K562 (cell line): ENCODE measurements around the gene TNFRSF6B. TPM values are rescaled to one million over a fixed set of nuclear protein-coding genes. Genes with fewer than 3 reads are reported as not detected.
A peak's percentile ranks its signal among the peaks of the same experiment; 100 is the strongest.

ENCODE experiments used
- ATAC-seq: fragments of 200-7000 bp; cut with Tn5 transposase; 3 replicates; pipeline ENCODE4 v1.9.1; 2020; ENCODE audit warnings: moderate library complexity
- BruUV-seq: library from RNA; stranded (reverse); fragments of 400-500 nt; replicated peaks from 2 replicates; lab custom pipeline; 2021; lab: Mats Ljungman, UMichigan
- CTCF ChIA-PET: fragments of 300-600 bp; formaldehyde crosslinking; extraction: SDS; loops from one replicate; lab custom pipeline; 2021; ENCODE audit warnings: low intra/inter-chr PET ratio; lab: Yijun Ruan, JAX
- POLR2A ChIA-PET: fragments of 300-600, 350-650 bp; sonication (Branson Sonifier 250); formaldehyde crosslinking; extraction: SDS; loops from one replicate; lab custom pipeline; 2021; ENCODE audit warnings: antibody characterized with exemption, inconsistent platforms; lab: Yijun Ruan, JAX
- DNase-seq, 4 experiments: peaks; one replicate each; pipeline versions ENCODE4 v3.0.0 to v3.0.0-alpha.2; 2011 to 2018; ENCODE audit warnings: low spot score in 3 of 4, mixed read lengths in 3 of 4; ENCODE audit errors: extremely low read depth in 1 of 4
- FAIRE-seq: peaks from 2 replicates; lab custom pipeline; 2011; peaks lifted over from hg19 to GRCh38; lab: Jason Lieb, UNC
- H2AFZ ChIP-seq: 2 replicates; pipeline ENCODE4 v1.6.0; 2011; ENCODE audit warnings: low read depth, low read length, control low read depth, inconsistent platforms
- H3K27ac ChIP-seq: fragments of 200-600 bp; 3 replicates; pipeline ENCODE4 v1.8.0; 2011; ENCODE audit warnings: low read depth, mild to moderate bottlenecking, control low read depth, inconsistent platforms, low read length, moderate library complexity, mixed read lengths; ENCODE audit errors: extremely low read depth
- H3K27me3 ChIP-seq, 2 experiments: fragments of 300-600 bp in 1 of 2; 2 replicates in 1 of 2; 3 replicates in 1 of 2; pipeline versions ENCODE4 v1.6.0 to v1.8.0; 2011; ENCODE audit warnings: inconsistent platforms in 2 of 2, low read length in 2 of 2, mild to moderate bottlenecking in 1 of 2, mixed read lengths in 1 of 2, moderate library complexity in 1 of 2; ENCODE audit not compliant: control insufficient read depth in 2 of 2, insufficient read depth in 2 of 2
- H3K36me3 ChIP-seq: fragments of 300-600 bp; 3 replicates; pipeline ENCODE4 v1.8.0; 2011; ENCODE audit warnings: mild to moderate bottlenecking, low read length, inconsistent platforms; ENCODE audit not compliant: control insufficient read depth, insufficient read depth
- H3K4me1 ChIP-seq, 2 experiments: fragments of 200-600 bp in 1 of 2; replicated peaks in 1 of 2; 2 replicates in 1 of 2; 3 replicates in 1 of 2; pipeline versions ENCODE4 v1.5.1 to v1.8.0; 2011; ENCODE audit warnings: inconsistent platforms in 2 of 2, low read length in 2 of 2, mild to moderate bottlenecking in 1 of 2, mixed read lengths in 1 of 2, moderate library complexity in 1 of 2; ENCODE audit not compliant: control insufficient read depth in 2 of 2, insufficient read depth in 2 of 2
- H3K4me2 ChIP-seq: 2 replicates; pipeline ENCODE4 v1.6.1; 2011; ENCODE audit warnings: low read length, control low read depth, inconsistent platforms, mixed read lengths; ENCODE audit not compliant: insufficient read depth
- H3K4me3 ChIP-seq: fragments of 200-600 bp; sonication (generic), shearing (Covaris generic); 2 replicates; pipeline ENCODE4 v1.5.1; 2016; ENCODE audit warnings: control low read depth, inconsistent platforms
- H3K79me2 ChIP-seq: fragments of 200-600 bp; 3 replicates; pipeline ENCODE4 v1.8.0; 2011; ENCODE audit warnings: low read length, inconsistent platforms; ENCODE audit not compliant: control insufficient read depth, insufficient read depth
- H3K9ac ChIP-seq, 2 experiments: 2 replicates each; pipeline versions ENCODE4 v1.6.0 to v1.6.1; 2011; ENCODE audit warnings: low read depth in 2 of 2, low read length in 2 of 2, control low read depth in 1 of 2, inconsistent platforms in 1 of 2, mild to moderate bottlenecking in 1 of 2, mixed read lengths in 1 of 2; ENCODE audit not compliant: insufficient read depth in 1 of 2
- H3K9me1 ChIP-seq: one replicate; pipeline ENCODE4 v1.6.0; 2011; ENCODE audit warnings: inconsistent platforms, mild to moderate bottlenecking, low read length, moderate library complexity; ENCODE audit not compliant: control insufficient read depth, insufficient read depth
- H3K9me3 ChIP-seq: replicated peaks from 2 replicates; pipeline ENCODE4 v1.5.1; 2011; ENCODE audit warnings: low read depth, low read length, inconsistent platforms; ENCODE audit not compliant: control insufficient read depth, insufficient read depth
- H4K20me1 ChIP-seq: replicated peaks from 2 replicates; pipeline ENCODE4 v1.6.1; 2011; ENCODE audit warnings: low read length, inconsistent platforms, mixed read lengths; ENCODE audit not compliant: control insufficient read depth, insufficient read depth
- ATF7 ChIP-seq: fragments of 450-650 bp; IDR thresholded peaks from 2 replicates; pipeline ENCODE4 v1.7.1; 2014; ENCODE audit warnings: mild to moderate bottlenecking, moderate library complexity
- FUS ChIP-seq: fragments of 200-400 bp; formaldehyde crosslinking; optimal IDR thresholded peaks from 2 replicates; pipeline ENCODE3; 2017; ENCODE audit warnings: low read depth, low read length
- POLR2G ChIP-seq: fragments of 200-400 bp; formaldehyde crosslinking; IDR thresholded peaks from 2 replicates; pipeline ENCODE4 v1.6.1; 2017; ENCODE audit warnings: low read depth, mild to moderate bottlenecking, antibody characterized with exemption, low read length, moderate library complexity
- RAD21 ChIP-seq, 2 experiments: fragments of 250-450 bp in 1 of 2; fragments of 450-650 bp in 1 of 2; sonication (Bioruptor Pico) in 1 of 2; formaldehyde crosslinking in 1 of 2; IDR thresholded peaks in 1 of 2; conservative IDR thresholded peaks in 1 of 2; 2 replicates each; pipeline versions ENCODE4 v1.4.0 to v1.8.0; 2020 to 2022; ENCODE audit warnings: mild to moderate bottlenecking in 2 of 2, moderate library complexity in 1 of 2
- SUPT5H ChIP-seq: fragments of 450-650 bp; IDR thresholded peaks from 2 replicates; pipeline ENCODE4 v1.6.1; 2016
- TARDBP ChIP-seq: fragments of 450-650 bp; IDR thresholded peaks from 2 replicates; pipeline ENCODE4 v1.6.1; 2016
- WGBS: fragments of 100-300 bp; shearing (Covaris generic); methylation state at CpG from one replicate; pipeline ENCODE4 v1.1.6; 2016; ENCODE audit warnings: low coverage, mixed read lengths; ENCODE audit not compliant: insufficient coverage; ENCODE audit errors: missing lambda C conversion rate; 5-methylcytosine and 5-hydroxymethylcytosine counted together
- in situ Hi-C: fragments of 300-500 bp; cut with MboI; formaldehyde crosslinking; loops from 4 replicates; pipeline ENCODE4 v1.15.0; 2018; ENCODE audit warnings: inconsistent platforms, mixed read lengths
- intact Hi-C: fragments of 100-400 bp; cut with micrococcal nuclease; formaldehyde crosslinking; loops from 2 replicates; pipeline ENCODE4 v1.14.2; 2022
- polyA plus RNA-seq, 8 experiments: library from polyadenylated mRNA; depleted of rRNA in 4 of 8; stranded (reverse) in 5 of 8; unstranded in 3 of 8; fragments of >200 nt; fragmentation: Nextera tagmentation in 2 of 8; fragmentation: Illumina TruSeq in 1 of 8; extraction: Ambion mirVana in 2 of 8; extraction: Trizol in 1 of 8; gene quantifications; 2 replicates each; pipeline versions ENCODE4 v1.2.1 to v1.2.3, GENCODE V29; 2011 to 2014; ENCODE audit warnings: inconsistent platforms in 1 of 8, missing spikeins in 1 of 8
- total RNA-seq, 7 experiments: library from RNA; depleted of rRNA in 6 of 7; stranded (reverse); fragments of >200 nt in 6 of 7; fragmentation: Illumina TruSeq in 2 of 7; extraction: Trizol in 2 of 7; gene quantifications; 2 replicates each; pipeline versions ENCODE4 v1.2.1 to v1.2.3, GENCODE V29; 2011 to 2021; ENCODE audit warnings: low replicate concordance in 1 of 7
- TF ChIP-seq, protein P1 (sequence below): IDR thresholded peaks from 3 replicates; pipeline ENCODE4 v1.6.1; 2011; ENCODE audit warnings: borderline replicate concordance, mild to moderate bottlenecking; ENCODE audit not compliant: insufficient read length, insufficient read depth
- TF ChIP-seq, protein P2 (sequence below): fragments of 200-800 bp; sonication (Bioruptor generic); IDR thresholded peaks from 2 replicates; pipeline ENCODE4 v1.6.1; 2016; ENCODE audit warnings: missing genetic modification characterization, missing compliant biosample characterization
- TF ChIP-seq, protein P3 (sequence below): fragments of 200-800 bp; sonication (Bioruptor generic); IDR thresholded peaks from 2 replicates; pipeline ENCODE4 v1.6.1; 2017; ENCODE audit warnings: missing genetic modification characterization, missing compliant biosample characterization

TNFRSF6B gene
- total and polyA plus RNA-seq, 9 of the 15 experiments (the other 6 are each of a cell fraction or from before 2014, with no cell fraction given), result 0.10 to 3.5 (median 0.32) TPM; not detected in 6

DNA sequence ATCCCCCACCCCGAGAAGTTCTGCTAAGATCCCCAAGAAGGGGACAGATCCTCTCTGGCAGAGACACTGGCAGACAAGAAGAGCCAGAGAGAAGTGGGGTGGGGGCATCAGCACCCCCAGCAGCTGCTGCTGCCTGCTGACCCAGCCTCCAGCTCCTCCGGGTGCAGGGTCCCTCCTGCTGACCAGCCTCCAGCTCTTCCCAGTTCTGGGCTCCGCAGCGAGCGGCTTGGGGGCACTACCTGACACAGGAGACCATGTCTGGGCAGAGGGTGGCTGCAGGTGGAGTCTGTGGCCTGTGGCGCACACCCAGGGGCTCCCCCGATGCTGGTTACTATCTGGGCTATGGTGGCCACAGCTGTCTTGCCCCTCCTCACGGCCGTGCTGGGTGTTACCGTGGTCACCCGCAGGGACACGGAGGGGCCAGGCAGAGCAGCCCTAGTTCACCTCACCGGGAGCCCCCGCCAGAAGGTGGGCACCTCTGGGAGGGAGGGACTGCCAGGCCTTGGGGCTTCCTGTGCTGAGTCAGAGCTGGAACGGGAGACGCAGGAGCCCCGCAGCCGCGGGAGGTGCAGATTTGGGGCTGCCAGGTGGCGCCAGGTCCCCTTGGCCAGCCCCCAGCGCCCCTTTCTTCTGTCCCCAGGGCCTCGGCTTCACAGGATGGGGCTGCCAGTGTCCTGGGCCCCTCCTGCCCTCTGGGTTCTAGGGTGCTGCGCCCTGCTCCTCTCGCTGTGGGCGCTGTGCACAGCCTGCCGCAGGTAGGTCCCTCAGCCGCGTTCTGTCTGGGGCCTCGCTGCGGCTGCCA lies 40.6 kb downstream of the TNFRSF6B start (continued):
- TF ChIP-seq POLR2G, result peak; percentile 60; the same call in 1 of the 2 replicates
- peak; percentile 19; the same call in 1 of the 2 replicates for TF ChIP-seq SUPT5H
- TF ChIP-seq, all 486 proteins: peak for 3

DNA sequence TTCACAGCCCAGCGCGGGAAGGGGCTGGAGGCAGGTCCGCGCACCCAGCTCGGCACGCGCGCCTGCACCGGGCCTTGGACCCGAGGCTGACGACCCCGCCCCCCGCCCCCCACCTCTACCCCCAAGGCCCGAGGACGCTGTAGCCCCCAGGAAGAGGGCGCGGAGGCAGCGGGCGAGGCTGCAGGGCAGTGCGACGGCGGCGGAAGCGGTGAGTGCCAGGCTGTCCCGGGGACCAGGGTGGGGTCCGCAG lies 41.2 kb downstream of the TNFRSF6B start:
- H4K20me1 ChIP-seq, result no peaks in the 10 kb centered on the region; the same call in 1 of the 2 replicates
- peaks cover 21% of the 10 kb centered on the region for H3K79me2 ChIP-seq
- DNase-seq, result no peak
- ChIA-PET POLR2A (interaction anchor here (0.6 to 1.5 kb wide), 2 partner anchors 10 to 128 kb away, joined by 3 to 6 read pairs; partner anchors contain the start of gene TPD52L2), CTCF (no interaction called here)
- no peak for ATAC-seq
- peaks cover 11 to 81% of the 10 kb centered on the region in 2 experiments for H3K4me1 ChIP-seq
- H3K27me3 ChIP-seq, result no peaks in the 10 kb centered on the region
- H3K36me3 ChIP-seq, result peaks cover 61% of the 10 kb centered on the region; the same call in 2 of the 3 replicates
- no peak overlapping the region for H3K9ac ChIP-seq
- no peak overlapping the region for H2AFZ ChIP-seq
- intact Hi-C loops (no loop called here), in situ Hi-C loops (no loop called here)
- no peak overlapping the region for H3K4me3 ChIP-seq
- WGBS, result no CpG with 5 or more reads among the region's 26 CpGs
- no TSS peak for BruUV-seq
- FAIRE-seq, result no peak
- no peak overlapping the region for H3K4me2 ChIP-seq
- H3K9me3 ChIP-seq, result no peaks in the 10 kb centered on the region; the same call in 1 of the 2 replicates
- H3K9me1 ChIP-seq, result no peaks in the 10 kb centered on the region
- no peak overlapping the region for H3K27ac ChIP-seq
- TF ChIP-seq, protein P1, sequence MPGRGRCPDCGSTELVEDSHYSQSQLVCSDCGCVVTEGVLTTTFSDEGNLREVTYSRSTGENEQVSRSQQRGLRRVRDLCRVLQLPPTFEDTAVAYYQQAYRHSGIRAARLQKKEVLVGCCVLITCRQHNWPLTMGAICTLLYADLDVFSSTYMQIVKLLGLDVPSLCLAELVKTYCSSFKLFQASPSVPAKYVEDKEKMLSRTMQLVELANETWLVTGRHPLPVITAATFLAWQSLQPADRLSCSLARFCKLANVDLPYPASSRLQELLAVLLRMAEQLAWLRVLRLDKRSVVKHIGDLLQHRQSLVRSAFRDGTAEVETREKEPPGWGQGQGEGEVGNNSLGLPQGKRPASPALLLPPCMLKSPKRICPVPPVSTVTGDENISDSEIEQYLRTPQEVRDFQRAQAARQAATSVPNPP, result no peak
- TF ChIP-seq, protein P2, sequence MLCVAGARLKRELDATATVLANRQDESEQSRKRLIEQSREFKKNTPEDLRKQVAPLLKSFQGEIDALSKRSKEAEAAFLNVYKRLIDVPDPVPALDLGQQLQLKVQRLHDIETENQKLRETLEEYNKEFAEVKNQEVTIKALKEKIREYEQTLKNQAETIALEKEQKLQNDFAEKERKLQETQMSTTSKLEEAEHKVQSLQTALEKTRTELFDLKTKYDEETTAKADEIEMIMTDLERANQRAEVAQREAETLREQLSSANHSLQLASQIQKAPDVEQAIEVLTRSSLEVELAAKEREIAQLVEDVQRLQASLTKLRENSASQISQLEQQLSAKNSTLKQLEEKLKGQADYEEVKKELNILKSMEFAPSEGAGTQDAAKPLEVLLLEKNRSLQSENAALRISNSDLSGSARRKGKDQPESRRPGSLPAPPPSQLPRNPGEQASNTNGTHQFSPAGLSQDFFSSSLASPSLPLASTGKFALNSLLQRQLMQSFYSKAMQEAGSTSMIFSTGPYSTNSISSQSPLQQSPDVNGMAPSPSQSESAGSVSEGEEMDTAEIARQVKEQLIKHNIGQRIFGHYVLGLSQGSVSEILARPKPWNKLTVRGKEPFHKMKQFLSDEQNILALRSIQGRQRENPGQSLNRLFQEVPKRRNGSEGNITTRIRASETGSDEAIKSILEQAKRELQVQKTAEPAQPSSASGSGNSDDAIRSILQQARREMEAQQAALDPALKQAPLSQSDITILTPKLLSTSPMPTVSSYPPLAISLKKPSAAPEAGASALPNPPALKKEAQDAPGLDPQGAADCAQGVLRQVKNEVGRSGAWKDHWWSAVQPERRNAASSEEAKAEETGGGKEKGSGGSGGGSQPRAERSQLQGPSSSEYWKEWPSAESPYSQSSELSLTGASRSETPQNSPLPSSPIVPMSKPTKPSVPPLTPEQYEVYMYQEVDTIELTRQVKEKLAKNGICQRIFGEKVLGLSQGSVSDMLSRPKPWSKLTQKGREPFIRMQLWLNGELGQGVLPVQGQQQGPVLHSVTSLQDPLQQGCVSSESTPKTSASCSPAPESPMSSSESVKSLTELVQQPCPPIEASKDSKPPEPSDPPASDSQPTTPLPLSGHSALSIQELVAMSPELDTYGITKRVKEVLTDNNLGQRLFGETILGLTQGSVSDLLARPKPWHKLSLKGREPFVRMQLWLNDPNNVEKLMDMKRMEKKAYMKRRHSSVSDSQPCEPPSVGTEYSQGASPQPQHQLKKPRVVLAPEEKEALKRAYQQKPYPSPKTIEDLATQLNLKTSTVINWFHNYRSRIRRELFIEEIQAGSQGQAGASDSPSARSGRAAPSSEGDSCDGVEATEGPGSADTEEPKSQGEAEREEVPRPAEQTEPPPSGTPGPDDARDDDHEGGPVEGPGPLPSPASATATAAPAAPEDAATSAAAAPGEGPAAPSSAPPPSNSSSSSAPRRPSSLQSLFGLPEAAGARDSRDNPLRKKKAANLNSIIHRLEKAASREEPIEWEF (CRISPR knock-in tag), result no peak
- TF ChIP-seq, protein P3, sequence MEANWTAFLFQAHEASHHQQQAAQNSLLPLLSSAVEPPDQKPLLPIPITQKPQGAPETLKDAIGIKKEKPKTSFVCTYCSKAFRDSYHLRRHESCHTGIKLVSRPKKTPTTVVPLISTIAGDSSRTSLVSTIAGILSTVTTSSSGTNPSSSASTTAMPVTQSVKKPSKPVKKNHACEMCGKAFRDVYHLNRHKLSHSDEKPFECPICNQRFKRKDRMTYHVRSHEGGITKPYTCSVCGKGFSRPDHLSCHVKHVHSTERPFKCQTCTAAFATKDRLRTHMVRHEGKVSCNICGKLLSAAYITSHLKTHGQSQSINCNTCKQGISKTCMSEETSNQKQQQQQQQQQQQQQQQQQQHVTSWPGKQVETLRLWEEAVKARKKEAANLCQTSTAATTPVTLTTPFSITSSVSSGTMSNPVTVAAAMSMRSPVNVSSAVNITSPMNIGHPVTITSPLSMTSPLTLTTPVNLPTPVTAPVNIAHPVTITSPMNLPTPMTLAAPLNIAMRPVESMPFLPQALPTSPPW (CRISPR knock-in tag), result no peak
- TF ChIP-seq FUS (no peak), TARDBP (no peak), RAD21 (CRISPR knock-in tag; conservative IDR thresholded peaks at IDR 0.05 in 1 of 2, IDR thresholded peaks at IDR 0.05 in 1 of 2) (no peak), ATF7 (no peak)
